Heart right ventricle (tissue), 16 donors: ENCODE results near the gene GRIN3B. TPM values are rescaled to one million over a fixed set of nuclear protein-coding genes. Genes with fewer than 3 reads are reported as not detected.

Experiments
- ATAC-seq, 8 donors: fragments of 200-7000 bp; cut with Tn5 transposase; one replicate each; pipeline ENCODE4 v1.9.1; 2020; ENCODE audit warnings: mild to moderate bottlenecking in 8 of 8, moderate library complexity in 8 of 8, moderate number of reproducible peaks in 1 of 8
- DNase-seq, 2 donors: peaks; one replicate each; pipeline ENCODE4 v3.0.0-alpha.2; 2020
- H3K27ac ChIP-seq, 10 donors: fragments of 200-600 bp; sonication (generic) in 2 of 10; one replicate each; pipeline versions ENCODE4 v1.5.0 to v1.8.0; 2020 to 2022; ENCODE audit warnings: mild to moderate bottlenecking in 3 of 10
- H3K27me3 ChIP-seq, 7 donors: fragments of 200-600 bp; one replicate each; pipeline ENCODE4 v1.8.0; 2021 to 2022; ENCODE audit warnings: mild to moderate bottlenecking in 2 of 7
- H3K36me3 ChIP-seq, 9 donors: fragments of 200-600 bp; sonication (generic) in 1 of 9; one replicate each; pipeline versions ENCODE4 v1.5.0 to v1.8.0; 2020 to 2022; ENCODE audit warnings: mild to moderate bottlenecking in 2 of 9
- H3K4me1 ChIP-seq, 9 donors: fragments of 200-600 bp; sonication (generic) in 1 of 9; one replicate each; pipeline versions ENCODE4 v1.5.0 to v1.8.0; 2020 to 2022; ENCODE audit warnings: mild to moderate bottlenecking in 4 of 9
- H3K4me3 ChIP-seq, 10 donors: fragments of 200-600 bp; sonication (generic) in 2 of 10; one replicate each; pipeline versions ENCODE4 v1.5.0 to v1.8.0; 2020 to 2022; ENCODE audit warnings: mild to moderate bottlenecking in 7 of 10, moderate library complexity in 2 of 10
- H3K9me3 ChIP-seq, 11 donors: fragments of 200-600 bp in 10 of 11; sonication (generic) in 2 of 11; one replicate each; pipeline versions ENCODE4 v1.5.0 to v1.8.0; 2013 to 2022; ENCODE audit warnings: mild to moderate bottlenecking in 2 of 11, control low read depth in 1 of 11, moderate library complexity in 1 of 11
- WGBS, 2 donors: extraction: QIAGEN DNeasy Blood & Tissue Kit; methylation state at CpG; one replicate each; pipeline ENCODE4 v1.1.7; 2013; ENCODE audit warnings: inconsistent platforms in 1 of 2; 5-methylcytosine and 5-hydroxymethylcytosine counted together
- intact Hi-C, 10 donors: fragments of 100-400 bp; cut with DNase I; formaldehyde crosslinking; loops; one replicate each; pipeline versions ENCODE4 v1.11.1 to v1.14.2; 2022
- polyA plus RNA-seq, 2 donors: library from polyadenylated mRNA; stranded (reverse); fragments of 200-250 nt; gene quantifications; one replicate each; pipeline ENCODE4 v1.2.3, GENCODE V29; 2013
- total RNA-seq, 10 donors: library from RNA; stranded (reverse); fragmentation: NEBNext Ultra II Directional in 3 of 10; extraction: Animal tissue kit (Norgen Biotek cat#: 25700) in 3 of 10; gene quantifications; one replicate each; pipeline versions ENCODE4 v1.2.1 to v1.2.4, GENCODE V29; 2021 to 2023
- TF ChIP-seq, protein P1 (sequence below), 9 donors: fragments of 200-600 bp; sonication (generic) in 2 of 9; IDR thresholded peaks; one replicate each; pipeline versions ENCODE4 v1.5.0 to v1.8.0; 2021 to 2022; ENCODE audit warnings: antibody characterized with exemption in 9 of 9, mild to moderate bottlenecking in 5 of 9, moderate library complexity in 1 of 9
- donor health status: Arrhythmogenic right ventricular cardiomyopathy.
- donor health status: ischemic (EF 13 %, LVEDD 7.1; RV severe dilation, severe dysfunction).
- donor health status: healthy with polysubstance abuse.
- donor health status: DM: no; HTN: yes; CAD: no.
- donor health status: DM: no; HTN: no; CAD: no.
- donor health status: ischemic (EF 25% LVEDD 6.9; RV normal size, moderate dysfunction).
- donor health status: ischemic (EF 25% LVEDD 5.7; RV mildly dilated, moderate dysfunction).
- donor health status: healthy.
- donor health status: DM: yes; HTN: yes; CAD: no.
- donor health status: Ischemic cardiomyopathy.
- donor health status: ischemic (EF 35%, LVEDD 5.7; RV mildly dilated, moderate dysfunction).
- donor health status: nonischemic (EF 11% LVEDD 7.7; RV severe dilation, severe dysfunction).
- donor health status: DM: yes; HTN: yes; CAD: no.
- donor health status: PGD.
- donor health status: ischemic (EF 29% LVEDD 5.4; RV normal size, mild dysfunction).
- donor health status: nonischemic (EF 23%, LVEDD 6.1; RV moderate dilation, normal function).

The GRIN3B gene
- total and polyA plus RNA-seq, 12 donors = 0.01 to 0.10 (median 0.08) TPM; not detected in 8

DNA sequence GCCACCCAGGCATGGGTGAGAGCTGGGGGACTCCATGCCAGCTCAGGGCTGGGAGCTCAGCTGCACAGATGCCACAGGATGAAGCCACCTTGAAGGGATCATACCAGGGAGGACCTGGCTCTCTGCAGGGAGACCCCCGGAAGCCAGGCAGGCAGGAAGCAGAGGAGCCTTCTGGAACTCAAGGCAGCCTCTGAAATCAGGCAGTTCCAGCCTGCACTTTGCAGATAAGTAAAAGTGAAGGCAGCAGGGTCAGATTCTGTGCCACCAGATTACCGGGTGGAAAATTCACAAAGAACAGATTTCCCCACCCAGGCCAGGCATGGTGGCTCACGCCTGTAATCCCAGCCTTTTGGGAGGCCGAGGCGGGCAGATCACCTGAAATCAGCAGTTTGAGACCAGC, 18.2 kb downstream of the GRIN3B start:
- Histone ChIP-seq H3K27me3 (no peaks in the 10 kb centered on the region), H3K27ac (peak overlapping the region in 1 of 10 donors; percentile 39), H3K4me1 (peaks cover 53 to 84% (median 71%) of the 10 kb centered on the region in 9 donors), H3K36me3 (peaks cover 0 to 29% (median 8%) of the 10 kb centered on the region in 9 donors), H3K4me3 (peak overlapping the region in 1 of 10 donors; percentile 71), H3K9me3 (no peaks in the 10 kb centered on the region)
- no peak for DNase-seq
- 69% methylated on average over 5 of the region's 5 CpGs for whole genome bisulfite sequencing, 2 donors
- TF ChIP-seq, protein P1, sequence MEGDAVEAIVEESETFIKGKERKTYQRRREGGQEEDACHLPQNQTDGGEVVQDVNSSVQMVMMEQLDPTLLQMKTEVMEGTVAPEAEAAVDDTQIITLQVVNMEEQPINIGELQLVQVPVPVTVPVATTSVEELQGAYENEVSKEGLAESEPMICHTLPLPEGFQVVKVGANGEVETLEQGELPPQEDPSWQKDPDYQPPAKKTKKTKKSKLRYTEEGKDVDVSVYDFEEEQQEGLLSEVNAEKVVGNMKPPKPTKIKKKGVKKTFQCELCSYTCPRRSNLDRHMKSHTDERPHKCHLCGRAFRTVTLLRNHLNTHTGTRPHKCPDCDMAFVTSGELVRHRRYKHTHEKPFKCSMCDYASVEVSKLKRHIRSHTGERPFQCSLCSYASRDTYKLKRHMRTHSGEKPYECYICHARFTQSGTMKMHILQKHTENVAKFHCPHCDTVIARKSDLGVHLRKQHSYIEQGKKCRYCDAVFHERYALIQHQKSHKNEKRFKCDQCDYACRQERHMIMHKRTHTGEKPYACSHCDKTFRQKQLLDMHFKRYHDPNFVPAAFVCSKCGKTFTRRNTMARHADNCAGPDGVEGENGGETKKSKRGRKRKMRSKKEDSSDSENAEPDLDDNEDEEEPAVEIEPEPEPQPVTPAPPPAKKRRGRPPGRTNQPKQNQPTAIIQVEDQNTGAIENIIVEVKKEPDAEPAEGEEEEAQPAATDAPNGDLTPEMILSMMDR (IDR thresholded peaks at IDR 0.05) = no peak
- ATAC-seq = no peak
- intact Hi-C loops = no loop called here

DNA sequence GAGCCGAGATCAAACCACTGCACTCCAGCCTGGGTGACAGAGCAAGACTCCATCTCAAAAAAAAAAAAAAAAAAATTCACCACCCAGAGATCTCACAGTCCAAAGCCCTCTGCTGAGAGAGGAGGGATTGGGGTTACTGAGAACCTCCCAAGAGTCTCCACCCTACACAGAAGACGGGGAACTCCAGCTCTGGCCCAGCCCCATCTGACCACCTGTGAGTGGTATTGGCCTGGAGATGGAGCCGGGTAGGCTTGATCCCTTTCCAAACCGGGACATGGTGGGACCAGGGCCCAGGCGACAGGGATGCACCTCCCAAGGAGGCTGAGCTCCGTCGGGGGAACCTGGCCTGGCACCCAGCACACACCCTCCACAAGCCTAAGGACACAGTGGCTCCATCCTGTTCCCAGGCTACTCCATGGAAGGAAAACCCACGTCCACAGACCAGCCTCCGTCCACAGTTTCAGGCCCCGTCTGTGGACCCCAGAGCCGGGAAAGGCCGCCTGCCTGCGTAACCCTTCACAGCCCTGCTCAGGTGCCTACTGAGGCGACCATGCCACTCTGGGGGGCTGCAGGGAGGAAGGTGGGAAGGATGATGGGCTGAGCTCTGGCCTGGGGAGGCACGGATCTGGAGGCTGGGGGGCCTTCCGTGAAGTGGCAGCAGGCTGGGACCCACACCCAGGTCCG, 18.9 kb downstream of the GRIN3B start:
- Histone ChIP-seq H3K4me1 (peaks cover 53 to 82% (median 71%) of the 10 kb centered on the region in 9 donors), H3K27ac (peak overlapping the region in 7 of 10 donors; percentile 11 to 97 (median 94)), H3K9me3 (no peaks in the 10 kb centered on the region), H3K27me3 (no peaks in the 10 kb centered on the region), H3K4me3 (peak overlapping the region in 9 of 10 donors; percentile 70 to 91 (median 81)), H3K36me3 (peaks cover 0 to 22% (median under 1%) of the 10 kb centered on the region in 9 donors)
- whole genome bisulfite sequencing, 2 donors = 42 to 44% methylated on average over 17 of the region's 17 CpGs
- ATAC-seq (no peak), DNase-seq (peak in 1 of 2 donors; percentile 15)
- TF ChIP-seq, protein P1 (IDR thresholded peaks at IDR 0.05) = no peak
- intact Hi-C loops = no loop called here

DNA sequence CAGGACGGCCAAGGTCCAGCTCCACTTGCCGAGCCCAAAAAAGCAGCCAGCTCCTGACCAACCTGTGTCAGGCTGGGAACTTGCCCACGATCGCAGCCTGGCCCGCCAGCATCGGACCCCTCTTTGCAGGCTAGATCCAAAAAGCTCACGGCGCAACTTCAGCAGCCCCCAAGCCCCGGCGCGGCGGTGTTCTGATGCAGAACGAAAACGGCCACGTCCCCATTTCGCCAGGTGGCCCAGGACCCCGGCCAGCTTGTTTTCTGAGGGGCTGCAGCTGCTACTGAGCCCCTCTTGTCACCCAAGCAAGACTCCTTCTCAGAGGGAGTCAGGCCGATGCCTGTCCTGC, 19.4 kb downstream of the GRIN3B start:
- Histone ChIP-seq H3K4me3 (peak overlapping the region; percentile 54 to 91 (median 78)), H3K36me3 (peaks cover 0 to 17% (median 0%) of the 10 kb centered on the region in 9 donors), H3K27ac (peak overlapping the region in 8 of 10 donors; percentile 89 to 97 (median 92)), H3K27me3 (no peaks in the 10 kb centered on the region), H3K4me1 (peaks cover 53 to 79% (median 71%) of the 10 kb centered on the region in 9 donors), H3K9me3 (no peaks in the 10 kb centered on the region)
- DNase-seq (peak in 1 of 2 donors; percentile 22), ATAC-seq (no peak)
- TF ChIP-seq, protein P1 (IDR thresholded peaks at IDR 0.05) = no peak
- intact Hi-C loops = no loop called here
- 61 to 67% methylated on average over 18 of the region's 18 CpGs for WGBS, 2 donors

DNA sequence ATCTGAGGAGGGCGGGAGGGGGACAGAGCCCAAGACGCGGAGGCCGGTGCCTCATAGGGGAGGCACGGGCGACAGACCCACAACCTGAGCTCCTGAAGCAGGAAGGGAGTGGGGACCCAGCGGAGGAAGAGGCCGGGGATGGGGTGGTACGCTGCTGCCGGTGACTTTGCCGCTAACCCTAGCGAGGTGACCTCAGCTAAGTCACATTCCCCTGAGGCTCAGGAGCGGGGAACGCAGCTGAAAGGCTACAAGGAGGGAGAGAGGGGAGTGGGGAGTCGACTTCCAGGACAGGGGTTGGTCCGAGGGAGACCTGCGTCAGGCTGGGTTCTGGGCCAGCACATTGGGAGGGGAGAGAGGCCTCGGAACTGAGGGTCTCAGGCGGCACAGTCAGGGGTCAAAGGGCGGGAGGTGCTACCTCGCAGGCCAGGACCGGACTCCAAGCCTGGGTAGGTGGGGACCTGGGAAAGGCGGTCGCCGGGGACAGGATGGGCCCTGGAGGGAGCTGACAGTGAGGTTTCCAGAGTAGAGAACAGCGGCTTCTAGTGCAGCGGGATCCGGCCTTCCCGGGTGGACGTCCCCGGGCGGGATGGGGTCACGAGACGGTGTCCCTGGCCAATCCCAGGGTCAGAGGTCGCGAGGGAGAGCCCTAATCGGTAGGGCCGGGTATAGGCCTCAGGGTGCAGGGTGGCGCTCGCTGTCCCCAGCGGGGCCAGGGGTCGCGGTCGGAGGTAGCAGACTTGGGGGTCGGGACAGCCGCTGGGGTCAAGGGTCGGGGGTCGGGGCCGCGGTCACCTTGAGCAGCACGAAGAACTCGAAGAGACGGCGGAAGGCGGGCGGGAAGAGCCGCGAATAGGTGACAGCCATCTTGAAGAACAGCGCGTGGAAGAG, 20.0 kb downstream of the GRIN3B start:
- DNase-seq = peak in 1 of 2 donors; percentile 54
- peak overlapping the region; percentile 86 to 97 (median 92) for H3K27ac ChIP-seq
- peaks cover 48 to 73% (median 64%) of the 10 kb centered on the region in 9 donors for H3K4me1 ChIP-seq
- H3K4me3 ChIP-seq = peak overlapping the region; percentile 54 to 91 (median 78)
- 1 to 2% methylated on average over 53 to 60 of the region's 60 CpGs for WGBS, 2 donors
- ATAC-seq = peak in 1 of 8 donors; percentile 5
- no peaks in the 10 kb centered on the region for H3K27me3 ChIP-seq
- peaks cover 0 to 11% (median 0%) of the 10 kb centered on the region in 9 donors for H3K36me3 ChIP-seq
- intact Hi-C loops = loop anchor here in 5 of 10 donors (2.0 to 5.0 kb wide), 3 partner anchors 77 to 83 kb away; partner anchors contain the start of genes GPX4 (in 4 of the 5) and POLR2E (in 1 of the 5)
- H3K9me3 ChIP-seq = no peaks in the 10 kb centered on the region
- TF ChIP-seq, protein P1 (IDR thresholded peaks at IDR 0.05) = no peak
